ENCODE data around the gene SLC19A1.
A peak's percentile ranks its signal among the peaks of the same experiment; 100 is the strongest.

SLC19A1 gene

GRCh38 chr21:45461806-45462341 lies 80.4 kb downstream of the SLC19A1 start:
- DNase-seq = no peak

GRCh38 chr21:45461369-45461750 lies 80.9 kb downstream of the SLC19A1 start:
- DNase-seq = no peak

GRCh38 chr21:45460611-45461368 lies 81.5 kb downstream of the SLC19A1 start:
- DNase-seq = no peak

DNA sequence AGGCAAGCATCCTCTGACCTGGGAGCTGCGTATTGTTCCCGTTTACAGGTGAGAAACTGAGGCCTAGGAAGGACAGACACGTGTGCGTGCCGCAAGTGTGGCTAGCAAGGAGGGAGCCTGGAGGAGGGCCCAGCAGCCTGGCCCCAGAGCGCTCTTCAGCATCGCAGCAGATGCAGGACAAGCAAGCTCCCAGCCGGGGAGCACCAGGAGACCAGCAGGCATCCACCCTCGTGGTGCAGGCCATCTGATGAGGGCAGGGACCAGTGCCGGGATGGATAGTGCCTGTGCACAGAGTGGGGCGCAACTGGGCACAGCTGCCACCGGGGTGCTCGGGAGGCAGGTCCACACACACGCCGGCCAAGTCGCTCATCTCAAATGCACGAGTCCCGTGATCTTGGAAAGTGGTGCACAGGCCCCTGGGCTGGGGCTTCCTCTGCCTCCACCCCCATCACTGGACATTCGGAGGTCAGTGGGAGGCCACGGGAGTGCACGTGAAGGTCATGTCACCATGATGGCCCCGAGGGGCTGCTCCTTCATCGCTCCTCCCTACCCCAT lies 82.2 kb downstream of the SLC19A1 start:
- DNase-seq = no peak

GRCh38 chr21:45459171-45460010 lies 82.8 kb downstream of the SLC19A1 start:
- no peak for DNase-seq

DNA sequence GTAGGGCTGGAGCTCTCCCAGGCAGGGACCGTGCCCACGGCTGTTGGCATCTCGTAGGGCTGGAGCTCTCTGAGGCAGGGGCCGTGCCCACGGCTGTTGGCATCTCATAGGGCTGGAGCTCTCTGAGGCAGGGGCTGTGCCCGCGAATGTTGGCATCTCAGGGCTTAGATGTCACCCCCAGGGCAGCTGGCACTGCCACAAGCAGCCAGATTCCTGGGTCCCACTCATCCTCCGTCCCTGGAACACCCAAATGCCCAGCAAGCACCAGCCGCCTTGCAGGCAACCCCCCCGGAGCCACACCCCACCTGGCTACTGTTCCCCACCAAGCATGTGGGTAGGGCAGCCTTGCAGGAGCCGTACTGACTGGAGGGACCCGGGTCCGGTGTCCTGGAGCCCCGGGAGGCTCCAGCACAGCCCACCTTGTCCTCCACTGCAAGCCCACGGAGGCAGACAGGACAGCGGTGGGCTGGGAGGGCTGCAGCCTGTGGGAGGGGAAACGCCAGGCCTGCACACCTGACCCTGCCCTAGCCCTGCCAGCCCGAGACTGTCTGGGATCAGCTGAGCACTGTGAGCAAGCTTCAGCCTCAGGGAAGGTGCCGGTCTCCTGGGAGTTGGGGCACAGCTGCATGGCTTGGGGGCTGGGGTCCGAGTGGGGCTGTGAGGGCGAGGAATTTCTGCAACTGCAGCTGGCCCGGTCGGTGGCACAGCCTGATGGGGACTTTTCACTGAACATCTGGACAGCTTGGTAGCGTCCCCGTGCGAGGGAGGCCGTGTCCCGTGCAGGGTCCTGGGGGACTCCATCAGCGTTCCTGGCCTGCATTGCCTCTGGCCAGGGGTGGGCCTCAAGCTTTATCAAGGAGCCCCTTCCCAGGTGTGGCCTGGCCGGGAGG lies 83.7 kb downstream of the SLC19A1 start:
- no peak for DNase-seq

GRCh38 chr21:45457832-45458172 lies 84.4 kb downstream of the SLC19A1 start:
- DNase-seq = no peak

- DNase-seq = no peak
Measured at GRCh38 chr21:45457161-45457831, 84.9 kb downstream of the SLC19A1 start.

DNA sequence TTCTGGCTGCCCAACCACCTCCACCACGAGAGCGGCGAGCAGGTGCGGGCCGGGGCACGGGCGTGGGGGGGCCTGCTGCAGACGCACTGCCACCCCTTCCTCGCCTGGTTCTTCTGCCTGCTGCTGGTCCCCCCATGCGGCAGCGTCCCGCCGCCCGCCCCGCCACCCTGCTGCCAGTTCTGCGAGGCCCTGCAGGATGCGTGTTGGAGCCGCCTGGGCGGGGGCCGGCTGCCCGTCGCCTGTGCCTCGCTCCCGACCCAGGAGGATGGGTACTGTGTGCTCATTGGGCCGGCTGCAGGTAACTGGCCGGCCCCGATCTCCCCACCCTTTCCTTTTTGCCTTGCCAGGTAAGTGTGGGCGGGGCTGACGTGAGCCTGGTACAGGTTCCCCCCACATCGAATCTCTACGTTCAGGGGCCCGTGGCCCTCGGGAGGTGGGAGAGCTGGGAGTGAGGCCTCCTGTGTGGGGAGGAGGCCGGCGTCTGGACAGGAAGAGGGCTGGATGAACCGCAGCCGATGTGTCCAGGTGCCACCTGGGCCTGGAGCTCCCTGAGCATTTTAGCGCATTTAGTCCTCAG lies 85.6 kb downstream of the SLC19A1 start:
- no peak for DNase-seq

GRCh38 chr21:45455674-45456583 lies 86.3 kb downstream of the SLC19A1 start:
- no peak for DNase-seq

DNA sequence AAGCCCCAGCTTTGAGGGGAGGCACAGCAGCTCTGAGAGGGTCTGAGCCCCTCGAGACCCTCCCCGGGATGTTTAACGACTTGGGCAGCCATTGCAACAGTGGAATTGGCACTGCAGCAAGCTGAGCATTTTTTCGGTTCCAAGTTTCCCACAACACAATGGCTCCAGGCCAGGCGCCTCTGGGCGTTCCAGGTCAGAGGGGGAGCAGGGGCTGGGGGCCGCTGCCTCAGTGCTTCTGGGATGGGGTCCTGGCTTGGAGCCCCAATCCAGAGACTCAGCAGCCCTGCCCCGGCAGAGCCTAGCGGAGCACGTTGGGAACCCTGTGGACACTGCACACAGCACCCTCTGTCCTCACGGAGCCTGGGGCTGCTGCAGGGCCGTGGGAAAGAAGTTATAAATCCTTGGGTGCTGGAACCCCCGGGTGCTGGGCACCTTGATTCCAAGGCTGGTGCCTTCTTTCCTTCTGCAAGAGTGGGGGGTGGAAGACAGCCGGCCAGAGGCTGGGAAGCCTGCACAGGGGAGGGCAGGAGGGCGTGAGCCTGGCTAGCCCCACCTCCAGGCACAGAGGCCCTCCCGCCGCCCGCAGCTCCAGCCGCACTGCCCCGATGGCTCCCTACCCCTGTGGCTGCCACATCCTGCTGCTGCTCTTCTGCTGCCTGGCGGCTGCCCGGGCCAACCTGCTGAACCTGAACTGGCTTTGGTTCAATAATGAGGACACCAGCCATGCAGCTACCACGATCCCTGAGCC lies 87.1 kb downstream of the SLC19A1 start:
- peak; percentile 68 for DNase-seq

DNA sequence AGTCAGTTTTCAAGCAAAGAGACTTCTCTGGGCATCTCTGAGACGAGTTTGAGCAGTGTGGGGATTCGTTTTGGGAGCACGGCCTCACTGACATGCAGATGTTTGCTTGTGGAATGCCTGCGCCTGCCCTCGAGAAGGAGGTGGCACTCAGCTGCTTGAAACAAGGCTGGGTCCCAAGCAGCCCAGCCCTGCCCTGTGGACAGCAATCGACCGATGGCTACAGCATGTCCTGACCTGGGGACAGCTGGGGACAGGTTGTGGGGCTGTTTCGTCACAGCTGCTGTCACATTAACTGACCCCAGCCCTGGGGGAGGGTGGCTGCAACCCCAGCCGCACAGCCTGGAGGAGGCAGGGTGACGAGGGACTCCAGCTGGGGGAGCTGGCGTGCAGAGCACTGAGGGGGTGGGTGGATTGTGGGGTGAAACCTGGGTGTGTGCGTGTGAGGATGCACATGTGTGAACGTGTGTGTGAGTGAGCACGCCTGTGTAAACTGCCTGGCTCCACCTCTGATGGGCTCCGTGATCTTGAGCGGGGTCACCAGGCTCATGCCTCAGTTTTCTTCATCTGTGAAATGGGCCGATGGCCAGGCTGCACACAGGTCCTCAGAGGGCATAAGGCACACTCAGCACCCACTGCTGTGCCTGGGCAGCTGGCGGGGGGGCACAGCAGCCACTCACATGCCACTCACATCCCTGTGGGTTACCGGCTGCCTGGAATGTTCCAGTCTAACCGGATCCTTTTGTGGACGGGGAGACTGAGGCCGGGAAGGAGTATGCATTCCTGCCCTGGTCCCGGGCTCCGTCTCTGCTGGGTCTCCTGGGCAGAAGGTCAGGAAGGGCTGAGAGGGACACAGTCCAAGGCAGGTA lies 87.9 kb downstream of the SLC19A1 start:
- no peak for DNase-seq

GRCh38 chr21:45453308-45453950 lies 88.8 kb downstream of the SLC19A1 start:
- DNase-seq = no peak

DNA sequence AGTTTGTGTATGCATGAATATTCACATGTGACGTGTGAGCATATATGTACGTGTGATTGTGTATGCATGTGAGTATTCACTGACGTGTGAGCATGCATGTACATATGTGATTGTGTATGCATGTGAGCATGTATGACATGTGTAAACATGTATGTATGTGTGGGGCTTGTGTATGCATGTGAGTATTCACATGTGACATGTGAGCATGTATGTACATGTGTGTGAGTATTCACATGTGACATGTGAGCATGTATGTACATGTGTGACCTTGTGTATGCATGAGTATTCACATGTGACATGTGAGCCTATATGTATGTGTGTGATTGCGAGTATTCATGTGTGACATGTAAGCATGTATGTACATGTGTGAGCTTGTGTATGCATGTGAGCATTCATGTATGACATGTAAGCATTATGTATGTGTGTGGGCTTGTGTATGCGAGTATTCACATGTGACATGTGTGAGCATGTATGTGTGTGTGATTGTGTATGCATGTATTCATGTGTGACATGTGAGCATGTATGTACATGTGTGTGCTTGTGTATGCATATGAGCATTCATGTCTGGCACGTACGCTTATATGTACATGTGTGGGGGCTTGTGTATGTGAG lies 89.4 kb downstream of the SLC19A1 start:
- DNase-seq = no peak

GRCh38 chr21:45451771-45452182 lies 90.5 kb downstream of the SLC19A1 start:
- no peak for DNase-seq

DNA sequence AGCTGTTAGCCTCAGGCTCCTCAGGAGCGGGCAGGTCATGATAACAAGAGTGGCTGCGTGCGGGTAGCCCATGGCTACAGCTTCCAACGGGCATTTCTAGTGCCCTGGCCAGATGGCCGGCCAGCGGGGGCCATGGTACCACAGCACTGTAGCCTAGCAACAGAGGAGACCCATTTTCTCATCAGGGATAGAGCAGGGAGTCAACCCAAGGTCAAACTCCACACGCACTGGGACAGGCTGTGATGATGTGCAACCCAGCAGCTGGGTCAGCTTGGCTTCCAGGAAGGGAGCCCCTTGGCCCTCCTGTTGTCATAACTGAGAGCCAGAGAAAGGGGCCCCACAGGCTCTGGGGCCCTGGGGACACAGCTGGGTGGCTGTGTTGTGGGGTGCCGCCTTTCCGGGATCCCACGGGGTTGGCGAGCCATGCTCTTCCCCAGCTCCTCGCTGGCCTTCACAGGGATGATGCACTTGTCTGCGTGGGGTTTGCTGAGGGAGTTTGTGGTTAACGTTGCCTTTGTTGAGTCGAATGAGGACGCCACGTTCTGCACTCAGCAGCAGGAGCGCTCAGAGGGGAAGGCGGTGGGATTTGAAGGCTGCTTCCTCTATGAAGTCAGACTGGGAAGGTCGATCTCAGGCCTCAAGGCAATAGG lies 91.0 kb downstream of the SLC19A1 start:
- DNase-seq = no peak

- DNase-seq = no peak
Measured at GRCh38 chr21:45450423-45451090, 91.7 kb downstream of the SLC19A1 start.
